Heart right ventricle (tissue), 16 donors: ENCODE data around the gene MYOD1. TPM values are rescaled to one million over a fixed set of nuclear protein-coding genes. Genes with fewer than 3 reads are reported as not detected.

Source experiments
- ATAC-seq, 8 donors: fragments of 200-7000 bp; cut with Tn5 transposase; one replicate each; pipeline ENCODE4 v1.9.1; 2020; ENCODE audit warnings: mild to moderate bottlenecking in 8 of 8, moderate library complexity in 8 of 8, moderate number of reproducible peaks in 1 of 8
- DNase-seq, 2 donors: peaks; one replicate each; pipeline ENCODE4 v3.0.0-alpha.2; 2020
- H3K27ac ChIP-seq, 10 donors: fragments of 200-600 bp; sonication (generic) in 2 of 10; one replicate each; pipeline versions ENCODE4 v1.5.0 to v1.8.0; 2020 to 2022; ENCODE audit warnings: mild to moderate bottlenecking in 3 of 10
- H3K27me3 ChIP-seq, 7 donors: fragments of 200-600 bp; one replicate each; pipeline ENCODE4 v1.8.0; 2021 to 2022; ENCODE audit warnings: mild to moderate bottlenecking in 2 of 7
- H3K36me3 ChIP-seq, 9 donors: fragments of 200-600 bp; sonication (generic) in 1 of 9; one replicate each; pipeline versions ENCODE4 v1.5.0 to v1.8.0; 2020 to 2022; ENCODE audit warnings: mild to moderate bottlenecking in 2 of 9
- H3K4me1 ChIP-seq, 9 donors: fragments of 200-600 bp; sonication (generic) in 1 of 9; one replicate each; pipeline versions ENCODE4 v1.5.0 to v1.8.0; 2020 to 2022; ENCODE audit warnings: mild to moderate bottlenecking in 4 of 9
- H3K4me3 ChIP-seq, 10 donors: fragments of 200-600 bp; sonication (generic) in 2 of 10; one replicate each; pipeline versions ENCODE4 v1.5.0 to v1.8.0; 2020 to 2022; ENCODE audit warnings: mild to moderate bottlenecking in 7 of 10, moderate library complexity in 2 of 10
- H3K9me3 ChIP-seq, 11 donors: fragments of 200-600 bp in 10 of 11; sonication (generic) in 2 of 11; one replicate each; pipeline versions ENCODE4 v1.5.0 to v1.8.0; 2013 to 2022; ENCODE audit warnings: mild to moderate bottlenecking in 2 of 11, control low read depth in 1 of 11, moderate library complexity in 1 of 11
- WGBS, 2 donors: extraction: QIAGEN DNeasy Blood & Tissue Kit; methylation state at CpG; one replicate each; pipeline ENCODE4 v1.1.7; 2013; ENCODE audit warnings: inconsistent platforms in 1 of 2; 5-methylcytosine and 5-hydroxymethylcytosine counted together
- intact Hi-C, 10 donors: fragments of 100-400 bp; cut with DNase I; formaldehyde crosslinking; loops; one replicate each; pipeline versions ENCODE4 v1.11.1 to v1.14.2; 2022
- polyA plus RNA-seq, 2 donors: library from polyadenylated mRNA; stranded (reverse); fragments of 200-250 nt; gene quantifications; one replicate each; pipeline ENCODE4 v1.2.3, GENCODE V29; 2013
- total RNA-seq, 10 donors: library from RNA; stranded (reverse); fragmentation: NEBNext Ultra II Directional in 3 of 10; extraction: Animal tissue kit (Norgen Biotek cat#: 25700) in 3 of 10; gene quantifications; one replicate each; pipeline versions ENCODE4 v1.2.1 to v1.2.4, GENCODE V29; 2021 to 2023
- TF ChIP-seq, protein P1 (sequence below), 9 donors: fragments of 200-600 bp; sonication (generic) in 2 of 9; IDR thresholded peaks; one replicate each; pipeline versions ENCODE4 v1.5.0 to v1.8.0; 2021 to 2022; ENCODE audit warnings: antibody characterized with exemption in 9 of 9, mild to moderate bottlenecking in 5 of 9, moderate library complexity in 1 of 9
- donor health status: Arrhythmogenic right ventricular cardiomyopathy.
- donor health status: ischemic (EF 13 %, LVEDD 7.1; RV severe dilation, severe dysfunction).
- donor health status: healthy with polysubstance abuse.
- donor health status: DM: no; HTN: yes; CAD: no.
- donor health status: DM: no; HTN: no; CAD: no.
- donor health status: ischemic (EF 25% LVEDD 6.9; RV normal size, moderate dysfunction).
- donor health status: ischemic (EF 25% LVEDD 5.7; RV mildly dilated, moderate dysfunction).
- donor health status: healthy.
- donor health status: DM: yes; HTN: yes; CAD: no.
- donor health status: Ischemic cardiomyopathy.
- donor health status: ischemic (EF 35%, LVEDD 5.7; RV mildly dilated, moderate dysfunction).
- donor health status: nonischemic (EF 11% LVEDD 7.7; RV severe dilation, severe dysfunction).
- donor health status: DM: yes; HTN: yes; CAD: no.
- donor health status: PGD.
- donor health status: ischemic (EF 29% LVEDD 5.4; RV normal size, mild dysfunction).
- donor health status: nonischemic (EF 23%, LVEDD 6.1; RV moderate dilation, normal function).

The MYOD1 gene
- total and polyA plus RNA-seq, 12 donors = 0.20 TPM; not detected in 11

DNA sequence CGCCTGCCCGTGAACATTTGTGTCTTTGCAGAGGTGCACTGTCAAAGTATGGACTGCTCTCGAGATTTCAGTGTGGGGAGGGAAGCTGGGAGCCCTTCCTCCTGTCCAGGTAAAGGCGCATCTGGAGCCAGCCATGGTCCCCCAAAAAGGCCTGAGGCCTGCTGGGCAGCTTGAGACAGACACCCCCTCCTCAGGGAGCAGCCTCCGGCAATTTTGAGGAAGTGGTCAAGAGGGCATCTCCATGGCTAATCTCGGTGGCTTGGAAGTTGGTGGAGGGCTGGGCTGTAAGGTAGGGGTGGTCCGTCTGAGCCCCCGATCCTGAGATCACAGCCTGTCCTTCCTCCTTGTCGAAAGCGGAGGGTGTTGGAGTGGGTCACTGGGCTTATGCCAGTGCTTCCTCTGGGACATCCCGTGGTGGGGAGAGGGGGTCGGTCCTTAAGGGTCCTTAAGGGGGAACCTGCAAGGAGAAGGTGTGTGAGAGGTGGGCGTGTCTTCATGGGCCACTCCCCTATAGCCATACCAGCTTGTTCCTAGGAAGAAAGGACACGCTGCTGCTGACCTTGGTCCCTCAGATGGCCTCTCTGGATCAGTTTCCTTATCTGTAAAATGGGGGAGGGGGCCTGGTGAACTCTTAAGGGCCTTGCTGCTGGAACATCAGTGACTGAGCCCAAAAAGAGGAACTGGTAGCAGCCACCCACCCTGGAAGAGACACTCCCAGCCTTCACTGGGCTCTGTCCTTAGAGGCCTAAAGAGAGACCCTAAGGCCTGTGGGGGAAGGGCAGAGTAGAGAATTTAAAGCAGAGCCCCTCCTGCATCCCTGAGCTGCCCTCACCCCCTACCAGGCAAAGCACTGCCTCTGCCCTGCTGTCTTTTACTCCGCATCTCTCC, 17.8 kb downstream of the MYOD1 start:
- H3K27me3 ChIP-seq = peaks cover 18 to 81% (median 68%) of the 10 kb centered on the region in 7 donors
- ATAC-seq = no peak
- no peaks in the 10 kb centered on the region for H3K9me3 ChIP-seq
- intact Hi-C loops = loop anchor here in 1 of 10 donors (10.0 kb wide), 1 partner anchor 238 kb away; no protein-coding TSS in a partner anchor
- 48% methylated on average over 15 of the region's 15 CpGs for WGBS, 2 donors
- DNase-seq = no peak
- H3K4me3 ChIP-seq = no peak overlapping the region
- H3K4me1 ChIP-seq = peaks cover 4 to 17% (median 13%) of the 10 kb centered on the region in 9 donors
- H3K36me3 ChIP-seq = no peaks in the 10 kb centered on the region
- TF ChIP-seq, protein P1, sequence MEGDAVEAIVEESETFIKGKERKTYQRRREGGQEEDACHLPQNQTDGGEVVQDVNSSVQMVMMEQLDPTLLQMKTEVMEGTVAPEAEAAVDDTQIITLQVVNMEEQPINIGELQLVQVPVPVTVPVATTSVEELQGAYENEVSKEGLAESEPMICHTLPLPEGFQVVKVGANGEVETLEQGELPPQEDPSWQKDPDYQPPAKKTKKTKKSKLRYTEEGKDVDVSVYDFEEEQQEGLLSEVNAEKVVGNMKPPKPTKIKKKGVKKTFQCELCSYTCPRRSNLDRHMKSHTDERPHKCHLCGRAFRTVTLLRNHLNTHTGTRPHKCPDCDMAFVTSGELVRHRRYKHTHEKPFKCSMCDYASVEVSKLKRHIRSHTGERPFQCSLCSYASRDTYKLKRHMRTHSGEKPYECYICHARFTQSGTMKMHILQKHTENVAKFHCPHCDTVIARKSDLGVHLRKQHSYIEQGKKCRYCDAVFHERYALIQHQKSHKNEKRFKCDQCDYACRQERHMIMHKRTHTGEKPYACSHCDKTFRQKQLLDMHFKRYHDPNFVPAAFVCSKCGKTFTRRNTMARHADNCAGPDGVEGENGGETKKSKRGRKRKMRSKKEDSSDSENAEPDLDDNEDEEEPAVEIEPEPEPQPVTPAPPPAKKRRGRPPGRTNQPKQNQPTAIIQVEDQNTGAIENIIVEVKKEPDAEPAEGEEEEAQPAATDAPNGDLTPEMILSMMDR (IDR thresholded peaks at IDR 0.05) = no peak
- no peak overlapping the region for H3K27ac ChIP-seq

DNA sequence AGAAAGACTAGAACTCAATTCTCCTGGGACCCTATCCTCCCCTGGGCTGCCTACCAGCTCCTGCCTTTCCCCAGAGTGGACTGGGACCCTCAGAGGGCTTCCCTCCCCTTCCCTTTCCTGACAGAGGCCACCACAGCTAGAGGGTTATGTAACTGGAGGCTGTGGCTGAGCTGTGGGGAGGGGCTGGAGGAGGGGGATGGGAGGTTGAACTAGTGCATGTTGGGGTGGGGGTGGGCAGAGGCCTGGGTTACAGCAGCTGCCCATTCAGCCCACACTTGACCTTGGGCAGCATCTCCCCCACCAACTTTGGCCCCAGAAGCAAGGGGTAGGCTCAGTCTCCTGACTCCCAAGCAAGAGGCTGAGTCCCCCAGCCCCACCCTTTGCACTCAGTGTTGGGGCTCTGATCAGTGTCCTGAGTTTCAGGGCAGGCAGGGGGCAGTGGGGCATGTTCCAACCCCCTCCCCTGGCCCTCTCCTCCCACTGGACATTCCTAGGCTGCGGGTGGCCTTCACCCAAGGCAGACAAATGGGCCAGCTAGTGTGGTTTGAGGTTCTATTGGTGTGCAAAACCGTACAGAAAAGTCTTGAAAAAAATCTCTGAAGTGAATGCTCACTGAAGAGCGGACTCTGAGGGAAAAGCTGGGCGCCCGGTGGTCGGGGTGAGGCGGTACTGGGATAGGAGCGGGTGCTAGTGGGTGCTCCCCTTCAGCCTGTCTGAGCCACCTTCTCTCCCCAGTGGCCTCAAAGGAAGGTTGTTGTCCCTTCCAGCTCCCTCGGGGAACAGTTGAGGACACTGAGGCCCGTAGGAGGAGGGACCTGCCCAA, 19.0 kb downstream of the MYOD1 start:
- intact Hi-C loops = loop anchor here in 1 of 10 donors (10.0 kb wide), 1 partner anchor 236 kb away; no protein-coding TSS in a partner anchor

DNA sequence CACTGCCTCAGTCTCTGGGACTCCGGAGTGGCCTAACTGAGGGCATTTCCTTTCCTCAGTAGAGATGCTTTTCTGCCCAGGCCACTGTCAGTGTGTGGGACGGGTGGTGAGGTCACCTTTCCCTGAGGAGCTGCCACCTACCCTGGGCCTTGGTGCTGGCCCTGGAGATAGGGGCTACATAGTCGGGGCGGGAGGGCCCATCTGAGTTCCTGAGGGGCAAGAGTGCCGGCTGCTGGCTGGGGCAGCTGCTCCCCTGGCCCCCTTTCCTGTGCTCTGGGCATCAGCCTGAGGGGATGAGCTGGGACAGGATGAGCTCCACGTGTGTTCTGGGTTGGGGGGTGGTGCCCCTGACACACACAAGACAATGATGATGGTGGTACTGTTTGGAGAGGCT, 20.6 kb downstream of the MYOD1 start:
- Histone ChIP-seq H3K27me3 (peaks cover 18 to 61% (median 54%) of the 10 kb centered on the region in 7 donors), H3K4me1 (peaks cover 2 to 15% (median 9%) of the 10 kb centered on the region in 9 donors), H3K27ac (no peak overlapping the region), H3K36me3 (no peaks in the 10 kb centered on the region), H3K4me3 (no peak overlapping the region), H3K9me3 (no peaks in the 10 kb centered on the region)
- TF ChIP-seq, protein P1 (IDR thresholded peaks at IDR 0.05) = no peak
- WGBS, 2 donors = 56% methylated on average over 6 of the region's 6 CpGs
- intact Hi-C loops = loop anchor here in 1 of 10 donors (10.0 kb wide), 1 partner anchor 235 kb away; no protein-coding TSS in a partner anchor
- no peak for DNase-seq
- ATAC-seq = no peak

More for the DNA sequence above, 19.0 kb downstream of the MYOD1 start:
- Histone ChIP-seq H3K9me3 (no peaks in the 10 kb centered on the region), H3K4me3 (no peak overlapping the region), H3K27me3 (peaks cover 18 to 71% (median 59%) of the 10 kb centered on the region in 7 donors), H3K36me3 (no peaks in the 10 kb centered on the region), H3K4me1 (peaks cover 4 to 17% (median 13%) of the 10 kb centered on the region in 9 donors), H3K27ac (no peak overlapping the region)
- WGBS, 2 donors = 40 to 45% methylated on average over 10 of the region's 10 CpGs
- TF ChIP-seq, protein P1 (IDR thresholded peaks at IDR 0.05) = no peak
- ATAC-seq (no peak), DNase-seq (no peak)

DNA sequence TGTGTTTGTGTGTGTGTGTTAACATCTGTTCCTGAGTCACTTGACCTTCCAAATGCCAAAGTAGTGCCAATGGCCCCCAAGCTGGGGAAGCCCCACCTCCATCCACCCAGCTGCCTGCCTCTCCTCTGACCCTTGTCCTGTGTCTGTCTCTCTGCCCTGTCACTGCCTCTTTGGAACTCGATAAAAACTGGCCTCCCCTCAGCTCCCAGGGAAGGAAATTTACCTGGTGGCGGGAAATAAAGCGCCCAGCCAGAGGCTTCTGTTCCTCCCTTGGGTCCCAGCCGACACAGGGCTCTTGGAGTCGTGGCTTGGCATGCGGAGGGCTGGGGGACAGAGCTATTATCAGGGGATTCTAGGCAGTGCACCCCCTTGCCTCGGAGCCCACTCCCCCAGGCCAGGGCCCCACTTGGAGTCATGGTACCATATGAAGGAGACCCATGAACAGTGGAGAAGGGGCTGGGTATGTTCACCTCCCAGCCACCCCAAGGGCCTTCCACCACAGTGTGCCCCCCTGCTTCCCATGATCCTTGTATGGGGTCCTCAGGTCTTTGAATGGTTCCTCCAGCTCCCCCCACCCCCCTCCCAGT, 21.4 kb downstream of the MYOD1 start:
- H3K9me3 ChIP-seq = no peaks in the 10 kb centered on the region
- H3K27ac ChIP-seq = no peak overlapping the region
- TF ChIP-seq, protein P1 (IDR thresholded peaks at IDR 0.05) = no peak
- WGBS, 2 donors = 63 to 71% methylated on average over 7 of the region's 7 CpGs
- H3K27me3 ChIP-seq = peaks cover 18 to 58% (median 46%) of the 10 kb centered on the region in 7 donors
- H3K4me1 ChIP-seq = peaks cover 0 to 7% (median 3%) of the 10 kb centered on the region in 9 donors
- ATAC-seq = no peak
- no peaks in the 10 kb centered on the region for H3K36me3 ChIP-seq
- intact Hi-C loops = no loop called here
- H3K4me3 ChIP-seq = no peak overlapping the region
- DNase-seq = no peak
